ENCODE data around the gene NLRP10.
A peak's percentile ranks its signal among the peaks of the same experiment; 100 is the strongest.
"Not testable (repeated sequence)": the region's sequence is repeated elsewhere in the genome, so short reads cannot be mapped to it uniquely, and the experiment has no call there.

Gene NLRP10

GRCh38 chr11:7965386-7965785 lies at the start of gene NLRP10:
NLRP10 (minus strand) TSS chr11:7965447; CDS start chr11:7963495, 1,952 bp downstream.
- DNase-seq (ENCODE audit: low read depth): no peak

DNA sequence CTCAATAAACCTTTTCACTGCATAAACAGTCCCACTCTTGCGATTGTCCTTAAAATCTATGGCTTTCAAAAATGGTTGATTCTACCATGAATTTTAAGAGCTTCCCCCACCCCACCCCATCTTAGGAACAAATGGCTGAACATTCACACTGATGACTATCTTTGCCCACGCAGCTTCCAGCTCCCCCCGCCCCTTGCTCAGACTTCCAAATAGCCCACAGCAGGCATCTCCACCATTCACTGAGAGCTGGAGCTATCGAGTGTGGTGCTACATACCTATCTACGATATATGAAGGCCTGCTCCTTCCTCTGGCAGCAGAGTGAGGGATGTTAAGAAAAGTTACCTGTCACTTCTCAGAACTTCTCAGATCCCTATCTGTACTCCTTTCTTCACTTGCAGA lies 48.6 kb upstream of the NLRP10 start:
- DNase-seq (ENCODE audit: low read depth): no peak

GRCh38 chr11:8011981-8012444 lies 46.8 kb upstream of the NLRP10 start:
- DNase-seq (ENCODE audit: low read depth): no peak

DNA sequence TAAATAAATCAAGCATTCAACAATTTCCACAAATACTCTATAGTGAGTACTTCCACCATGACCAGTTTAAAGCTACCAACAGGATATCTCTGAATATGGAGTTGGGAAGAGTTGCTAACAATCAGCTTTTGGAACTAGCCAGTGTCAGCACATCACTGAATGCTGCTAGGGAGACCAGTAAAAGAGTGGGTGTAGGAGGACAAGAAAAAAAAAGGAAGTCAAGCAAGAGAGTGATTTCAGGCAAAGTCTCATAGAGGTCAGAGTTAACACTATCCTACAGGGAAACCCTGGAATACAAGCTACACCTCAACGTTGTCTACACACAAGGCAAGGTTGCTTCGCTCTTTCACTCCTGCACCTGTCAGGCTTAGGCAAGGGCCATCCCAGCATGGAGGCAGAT lies 46.1 kb upstream of the NLRP10 start:
- DNase-seq (ENCODE audit: low read depth): no peak

GRCh38 chr11:8009856-8010255 lies 44.6 kb upstream of the NLRP10 start:
- DNase-seq (ENCODE audit: low read depth): no peak

GRCh38 chr11:8008212-8008611 lies 43.0 kb upstream of the NLRP10 start:
- no peak for DNase-seq (ENCODE audit: low read depth)

- DNase-seq (ENCODE audit: low read depth): no peak
These were observed 41.2 kb upstream of the NLRP10 start for GRCh38 chr11:8006349-8006977.

GRCh38 chr11:8005556-8005955 lies 40.3 kb upstream of the NLRP10 start:
- no peak for DNase-seq (ENCODE audit: low read depth)

DNA sequence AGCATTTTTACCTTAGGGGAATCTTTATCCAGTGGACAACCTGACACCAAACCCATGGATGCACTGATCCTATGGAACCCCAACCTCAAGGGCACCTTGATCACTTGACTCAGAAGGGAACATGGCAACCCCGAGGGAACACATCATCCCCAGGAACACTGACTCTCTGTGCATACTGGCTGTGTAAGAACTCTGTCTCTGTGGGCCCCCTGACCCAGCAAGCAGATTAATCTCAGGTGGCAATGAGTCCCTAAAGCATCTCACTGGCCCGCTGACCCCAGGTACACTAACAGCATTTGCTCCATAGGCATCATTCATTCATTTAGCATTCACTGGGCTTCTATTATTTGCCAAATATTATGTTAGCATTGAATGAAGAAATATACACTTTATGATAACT lies 38.8 kb upstream of the NLRP10 start:
- DNase-seq (ENCODE audit: low read depth): no peak

DNA sequence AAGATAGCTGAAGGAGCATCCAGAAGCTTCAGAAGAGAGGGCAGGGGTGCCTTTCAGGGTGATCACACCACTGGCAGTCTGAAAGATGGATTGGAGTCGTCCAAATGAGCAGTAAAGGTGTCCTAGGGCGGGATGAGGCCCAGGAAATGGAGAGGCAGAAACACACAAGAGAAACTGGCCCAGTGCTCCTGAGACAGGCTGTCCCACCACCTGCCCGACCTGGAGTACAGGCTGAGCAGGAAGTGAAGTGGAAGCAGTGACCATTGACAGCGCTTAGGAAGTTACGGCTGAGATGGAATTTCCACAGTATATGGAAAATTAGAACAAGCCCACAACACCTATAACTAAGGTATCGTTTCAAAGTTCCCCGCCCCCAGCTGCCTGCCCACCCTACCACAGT lies 37.9 kb upstream of the NLRP10 start:
- no peak for DNase-seq (ENCODE audit: low read depth)

- DNase-seq (ENCODE audit: low read depth): no peak
These were observed 37.4 kb upstream of the NLRP10 start for GRCh38 chr11:8002676-8003075.

GRCh38 chr11:8000390-8000789 lies 35.1 kb upstream of the NLRP10 start:
- DNase-seq (ENCODE audit: low read depth): no peak

GRCh38 chr11:7999795-8000194 lies 34.5 kb upstream of the NLRP10 start:
- no peak for DNase-seq (ENCODE audit: low read depth)

DNA sequence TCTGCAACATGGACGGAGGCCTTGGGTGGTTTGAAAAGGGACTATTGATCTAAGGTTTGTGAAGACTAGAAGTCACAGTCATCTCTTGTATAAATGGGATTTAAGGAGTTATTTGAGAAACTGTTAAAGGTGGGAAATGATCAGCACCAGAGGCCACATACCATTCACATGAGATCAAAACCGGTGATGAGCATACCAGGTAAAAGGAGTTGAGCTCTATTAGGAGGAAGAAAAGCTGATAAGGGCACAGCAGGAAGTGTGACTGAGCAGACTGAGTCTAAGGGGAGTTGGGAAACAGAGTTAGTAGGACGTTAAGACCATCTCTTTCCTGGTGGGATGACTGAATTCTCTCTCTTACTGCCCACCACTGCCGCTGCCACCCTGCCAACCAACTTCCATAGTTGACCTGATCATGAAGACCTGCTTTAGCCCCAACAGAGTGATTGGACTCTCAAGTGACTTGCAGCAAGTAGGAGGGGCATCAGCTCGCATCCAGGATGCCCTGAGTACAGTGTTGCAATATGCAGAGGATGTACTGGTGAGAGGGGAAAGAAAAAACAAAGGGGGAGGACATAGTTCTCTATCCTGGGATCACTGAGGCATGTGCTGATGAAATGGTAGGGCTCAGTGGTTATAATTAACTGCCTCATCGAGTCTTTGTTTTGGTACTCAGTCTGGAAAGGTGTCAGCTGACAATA lies 29.5 kb upstream of the NLRP10 start:
- no peak for DNase-seq (ENCODE audit: low read depth)

- not testable (repeated sequence) for DNase-seq (ENCODE audit: low read depth)
These were observed 22.3 kb upstream of the NLRP10 start for GRCh38 chr11:7987560-7987883.

DNA sequence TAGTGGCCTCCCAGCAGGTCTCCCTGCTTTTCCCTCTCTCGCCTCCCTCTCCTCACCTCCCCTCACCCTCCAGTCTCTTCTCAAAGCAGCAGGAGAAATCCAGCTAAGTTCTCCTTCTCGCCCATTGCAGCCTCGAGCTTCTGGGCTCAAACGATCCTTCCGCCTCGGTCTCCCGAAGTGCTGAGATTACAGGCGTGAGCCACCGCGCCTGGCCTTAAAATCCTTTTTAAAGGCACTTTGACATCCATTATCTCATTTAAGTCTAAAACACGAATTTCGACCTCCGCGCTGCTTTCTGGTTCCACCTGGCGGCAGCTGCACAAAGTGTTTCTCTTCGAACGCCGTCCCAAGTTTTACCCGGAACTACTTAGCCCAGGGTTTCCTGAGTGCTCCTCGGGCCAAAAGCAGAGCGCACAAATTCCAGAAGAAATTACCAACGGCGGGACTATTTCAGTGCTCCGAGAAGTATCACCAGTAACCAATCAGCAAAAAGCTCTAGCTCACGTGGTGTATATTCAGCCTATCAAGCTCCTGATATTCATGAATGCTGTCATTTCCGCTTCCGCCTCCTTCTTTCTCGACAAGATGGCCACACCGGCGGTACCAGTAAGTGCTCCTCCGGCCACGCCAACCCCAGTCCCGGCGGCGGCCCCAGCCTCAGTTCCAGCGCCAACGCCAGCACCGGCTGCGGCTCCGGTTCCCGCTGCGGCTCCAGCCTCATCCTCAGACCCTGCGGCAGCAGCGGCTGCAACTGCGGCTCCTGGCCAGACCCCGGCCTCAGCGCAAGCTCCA lies 21.7 kb upstream of the NLRP10 start, which contains the start of gene EIF3F:
Gene EIF3F (plus strand): TSS at position 570 of the 792 bp plus-strand sequence. CDS start 16 bp downstream, at position 586.
- peak; percentile 70 for DNase-seq (ENCODE audit: low read depth)

- DNase-seq (ENCODE audit: low read depth): no peak
These were observed 18.8 kb upstream of the NLRP10 start for GRCh38 chr11:7983832-7984590.

GRCh38 chr11:7982582-7983119 lies 17.4 kb upstream of the NLRP10 start:
- DNase-seq (ENCODE audit: low read depth): no peak

GRCh38 chr11:7981619-7982157 lies 16.4 kb upstream of the NLRP10 start:
- DNase-seq (ENCODE audit: low read depth): no peak

- DNase-seq (ENCODE audit: low read depth): no peak
These were observed 12.1 kb upstream of the NLRP10 start for GRCh38 chr11:7977232-7977917.

- no peak for DNase-seq (ENCODE audit: low read depth)
These were observed 9.4 kb upstream of the NLRP10 start for GRCh38 chr11:7974668-7975067.
